ENCODE measurements around the gene ATRN.
"Not testable (repeated sequence)": the region's sequence is repeated elsewhere in the genome, so short reads cannot be mapped to it uniquely, and the experiment has no call there.

ATRN gene

DNA sequence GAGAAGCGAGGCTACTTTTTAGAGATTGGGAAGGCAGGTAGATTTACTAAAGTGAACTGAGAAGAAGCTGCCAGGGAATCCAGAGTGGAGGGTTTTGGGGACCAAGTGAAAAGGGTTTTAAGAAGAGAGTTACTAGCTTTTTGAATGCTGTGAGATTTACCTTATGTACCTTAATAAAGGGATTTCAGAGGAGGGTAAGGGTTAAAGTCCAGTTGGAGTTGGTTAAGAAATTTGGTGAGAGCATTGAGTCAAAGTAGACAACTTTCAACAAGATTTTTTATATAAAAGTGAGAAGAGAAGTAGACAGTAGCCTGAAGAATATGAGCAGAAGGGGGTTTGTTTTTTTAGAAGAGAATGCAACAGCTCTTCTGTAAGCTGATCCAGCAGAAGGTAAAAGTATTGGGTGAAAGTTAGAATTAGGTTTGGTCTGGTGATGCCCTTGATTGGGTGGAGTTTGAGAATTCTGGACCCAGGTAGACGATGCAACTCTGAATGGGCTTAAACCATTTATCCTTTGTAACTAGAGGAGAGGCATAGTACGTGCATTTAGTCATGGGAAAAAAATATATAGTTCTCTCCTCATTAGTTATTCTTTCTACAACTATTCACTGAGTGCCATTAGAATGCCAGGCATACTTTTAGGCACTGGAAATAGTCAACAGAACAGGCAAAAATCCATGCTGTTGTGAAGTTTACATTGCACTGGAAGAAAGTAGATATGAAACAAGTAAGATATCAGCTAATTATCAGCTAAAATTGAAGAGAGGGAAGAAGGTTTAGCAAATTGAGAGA lies 44.8 kb downstream of the ATRN start:
- no peak for DNase-seq (ENCODE audit: low spot score)

DNA sequence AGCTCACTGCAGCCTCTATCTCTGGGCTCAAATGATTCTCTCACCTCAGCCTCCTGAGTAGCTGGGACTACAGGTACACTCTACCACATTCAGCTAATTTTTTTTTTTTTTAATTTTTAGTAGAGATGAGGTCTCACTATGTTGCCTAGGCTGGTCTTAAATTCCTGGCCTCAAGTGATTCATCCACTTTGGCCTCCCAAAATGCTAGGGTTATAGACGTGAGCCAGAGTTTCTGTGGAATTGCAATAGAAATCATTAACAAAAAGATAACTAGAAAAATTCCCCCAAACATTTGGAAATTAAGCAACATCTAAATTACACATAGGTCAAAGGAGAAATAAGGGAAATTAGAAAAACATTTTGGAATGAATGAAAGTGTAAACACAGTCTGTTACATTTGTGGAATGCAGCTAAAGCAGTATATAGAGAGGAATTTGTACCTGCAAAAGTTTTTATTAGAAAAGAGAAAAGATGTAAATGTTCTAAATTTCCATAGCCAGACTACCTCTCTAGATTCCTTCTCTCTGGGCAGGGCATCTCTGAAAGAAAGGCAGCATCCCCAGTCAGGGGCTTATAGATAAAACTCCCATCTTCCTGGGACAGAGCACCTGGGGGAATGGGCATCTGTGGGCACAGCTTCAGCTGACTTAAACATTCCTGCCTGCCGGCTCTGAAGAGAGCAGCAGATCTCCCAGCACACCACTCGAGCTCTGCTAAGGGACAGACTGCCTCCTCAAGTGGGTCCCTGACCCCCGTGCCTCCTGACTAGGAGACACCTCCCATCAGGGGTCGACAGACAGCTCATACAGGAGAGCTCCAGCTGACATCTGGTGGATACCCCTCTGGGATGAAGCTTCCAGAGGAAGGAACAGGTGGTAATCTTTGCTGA lies 51.3 kb downstream of the ATRN start:
- no peak for DNase-seq (ENCODE audit: low spot score)

DNA sequence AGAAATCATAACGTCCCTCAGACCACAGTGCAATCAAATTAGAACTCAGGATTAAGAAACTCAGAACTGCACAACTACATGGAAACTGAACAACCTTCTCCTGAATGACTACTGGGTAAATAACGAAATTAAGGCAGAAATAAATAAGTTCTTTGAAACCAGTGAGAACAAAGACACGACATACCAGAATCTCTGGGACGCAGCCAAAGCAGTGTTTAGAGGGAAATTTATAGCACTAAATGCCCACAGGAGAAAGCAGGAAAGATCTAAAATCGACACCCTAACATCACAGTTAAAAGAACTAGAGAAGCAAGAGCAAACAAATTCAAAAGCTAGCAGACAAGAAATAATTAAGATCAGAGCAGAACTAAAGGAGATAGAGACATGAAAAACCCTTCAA lies 53.9 kb downstream of the ATRN start:
- DNase-seq (ENCODE audit: low spot score) = not testable (repeated sequence)

DNA sequence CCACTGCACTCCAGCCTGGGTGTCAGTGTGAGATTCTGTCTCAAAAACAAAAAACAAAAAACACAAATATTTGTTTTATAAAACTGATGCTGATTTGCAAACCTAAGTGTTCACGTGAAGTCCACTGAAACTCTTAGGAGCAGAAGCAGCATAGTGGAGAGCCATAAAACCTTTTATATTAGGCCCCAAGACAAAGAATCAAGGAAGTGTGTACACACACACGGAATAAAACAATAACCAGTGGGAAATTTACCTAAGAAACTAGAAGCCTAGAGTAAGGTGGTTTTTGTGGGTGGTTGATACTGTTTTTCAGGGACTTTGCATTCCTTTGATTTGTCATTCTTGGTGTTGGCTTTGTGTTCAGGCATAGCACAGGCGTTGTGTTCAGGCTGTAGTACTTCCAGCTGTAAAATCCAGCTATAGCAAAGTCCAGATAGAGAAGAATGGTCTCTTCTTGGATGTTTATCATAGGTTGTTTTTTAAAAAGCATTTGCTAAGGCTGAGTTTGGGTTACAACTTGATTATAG lies 61.3 kb downstream of the ATRN start:
- no peak for DNase-seq (ENCODE audit: low spot score)

DNA sequence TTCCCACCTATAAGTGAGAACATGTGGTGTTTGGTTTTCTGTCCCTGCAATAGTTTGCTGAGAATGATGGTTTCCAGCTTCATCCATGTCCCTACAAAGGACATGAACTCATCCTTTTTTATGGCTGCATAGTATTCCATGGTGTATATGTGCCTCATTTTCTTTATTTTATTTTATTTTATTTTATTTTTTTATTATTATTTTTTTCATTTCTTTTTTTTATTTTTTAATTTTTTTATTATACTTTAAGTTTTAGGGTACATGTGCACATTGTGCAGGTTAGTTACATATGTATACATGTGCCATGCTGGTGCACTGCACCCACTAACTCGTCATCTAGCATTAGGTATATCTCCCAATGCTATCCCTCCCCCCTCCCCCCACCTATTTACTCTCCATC lies 66.9 kb downstream of the ATRN start:
- not testable (repeated sequence) for DNase-seq (ENCODE audit: low spot score)

DNA sequence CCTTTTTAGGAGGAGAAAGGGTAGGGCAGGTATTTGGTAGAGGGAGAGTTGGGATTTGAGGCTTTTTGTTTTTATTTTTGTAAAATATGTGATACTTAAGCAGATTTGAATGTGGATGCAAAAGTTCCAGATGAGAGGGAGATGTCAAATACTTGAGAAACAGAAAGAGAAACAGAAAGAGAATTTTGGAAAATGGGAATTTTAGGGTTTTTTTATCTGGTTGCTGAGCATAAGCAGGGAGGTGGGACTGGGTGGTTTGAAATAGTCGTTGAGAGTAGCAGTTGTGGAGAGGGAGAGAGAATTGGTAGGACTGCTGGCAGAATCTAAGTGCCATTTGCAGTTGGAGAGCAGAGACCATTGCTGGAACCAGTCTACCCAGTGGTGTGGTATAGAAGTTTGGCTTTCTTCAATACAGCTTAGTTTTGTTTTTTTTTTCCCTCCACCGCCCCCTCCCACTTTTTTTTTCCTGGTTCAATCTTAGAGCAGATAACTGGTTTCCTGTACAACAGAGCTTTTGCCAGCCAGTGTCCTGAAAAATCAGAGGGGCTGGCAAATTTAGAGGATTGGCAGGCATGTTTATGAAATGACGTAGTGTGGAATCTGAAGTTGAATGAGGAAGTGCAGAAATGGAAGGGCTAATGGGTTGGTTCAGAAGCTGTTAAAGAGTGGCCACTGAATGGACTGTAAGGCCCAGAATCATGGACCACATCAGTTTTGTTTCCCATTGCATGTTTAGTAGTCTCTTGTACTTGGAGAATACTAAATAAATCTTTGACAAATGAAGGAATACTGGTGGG lies 68.7 kb downstream of the ATRN start:
- no peak for DNase-seq (ENCODE audit: low spot score)

DNA sequence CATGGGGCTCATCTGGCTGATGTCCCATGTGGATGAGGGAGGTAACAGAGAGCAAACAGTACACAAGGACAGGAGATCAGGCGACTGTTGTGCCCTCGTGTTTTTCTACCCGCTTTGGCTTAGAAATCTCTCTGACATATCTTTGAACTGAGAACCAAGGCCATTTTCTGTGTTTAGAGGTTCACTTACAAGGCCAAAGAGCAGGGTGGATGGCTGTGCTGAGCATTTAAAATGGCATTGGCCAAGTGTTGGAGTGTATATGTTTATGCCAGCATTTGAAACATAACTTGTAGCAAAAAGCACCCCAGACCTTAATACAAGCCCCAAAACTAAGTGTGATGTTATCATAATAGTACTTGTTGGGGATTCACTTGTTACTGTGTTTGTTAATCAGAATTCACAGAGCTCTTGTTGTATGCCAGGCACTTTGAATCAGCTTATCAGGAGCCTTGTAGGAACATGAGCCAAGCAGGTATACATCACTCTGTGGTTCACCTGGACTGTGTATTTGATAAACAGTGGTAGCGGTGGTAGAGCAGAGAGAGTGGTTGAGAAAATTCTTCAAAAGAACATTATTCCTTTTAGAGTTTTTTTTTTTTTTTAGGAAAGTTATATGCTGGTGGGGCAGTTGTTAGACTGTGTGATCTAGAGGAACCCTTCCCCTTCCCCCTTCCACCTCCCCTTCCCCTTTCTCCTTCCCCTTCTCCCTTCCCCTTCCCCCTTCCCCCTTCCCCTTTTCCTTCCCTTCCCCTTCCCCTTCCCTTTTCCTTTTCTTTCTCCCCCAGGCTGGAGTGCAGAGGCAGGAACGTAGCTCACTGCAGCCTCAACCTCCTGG lies 71.3 kb downstream of the ATRN start:
- no peak for DNase-seq (ENCODE audit: low spot score)

DNA sequence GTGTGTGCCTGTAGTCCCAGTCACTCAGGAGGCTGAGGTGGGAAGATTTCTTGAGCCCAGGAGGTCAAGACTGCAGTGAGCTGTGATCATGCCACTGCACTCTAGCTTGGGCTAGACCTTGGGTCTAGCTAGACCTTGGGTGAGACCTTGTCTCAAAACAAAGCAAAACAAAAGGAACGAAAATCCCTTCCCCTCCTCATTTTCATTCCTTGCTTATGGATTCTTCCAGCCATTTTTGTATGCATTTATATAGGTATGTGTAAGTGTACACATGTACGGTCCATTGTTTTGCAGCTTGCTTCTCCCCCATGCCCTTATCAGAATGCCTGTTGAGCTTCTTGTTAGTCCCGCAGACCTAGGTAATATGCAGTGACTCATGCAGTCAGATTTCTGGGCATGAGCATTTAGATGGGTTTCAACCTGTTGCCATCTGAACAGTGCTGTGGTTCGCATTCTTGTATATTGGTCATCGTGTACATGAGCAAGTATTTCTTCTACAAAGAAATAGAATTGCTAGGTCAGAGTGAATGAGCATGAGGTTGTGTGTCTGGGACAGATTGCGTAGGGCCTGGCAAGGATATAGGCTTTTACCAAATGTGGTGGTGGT lies 73.2 kb downstream of the ATRN start:
- no peak for DNase-seq (ENCODE audit: low spot score)

DNA sequence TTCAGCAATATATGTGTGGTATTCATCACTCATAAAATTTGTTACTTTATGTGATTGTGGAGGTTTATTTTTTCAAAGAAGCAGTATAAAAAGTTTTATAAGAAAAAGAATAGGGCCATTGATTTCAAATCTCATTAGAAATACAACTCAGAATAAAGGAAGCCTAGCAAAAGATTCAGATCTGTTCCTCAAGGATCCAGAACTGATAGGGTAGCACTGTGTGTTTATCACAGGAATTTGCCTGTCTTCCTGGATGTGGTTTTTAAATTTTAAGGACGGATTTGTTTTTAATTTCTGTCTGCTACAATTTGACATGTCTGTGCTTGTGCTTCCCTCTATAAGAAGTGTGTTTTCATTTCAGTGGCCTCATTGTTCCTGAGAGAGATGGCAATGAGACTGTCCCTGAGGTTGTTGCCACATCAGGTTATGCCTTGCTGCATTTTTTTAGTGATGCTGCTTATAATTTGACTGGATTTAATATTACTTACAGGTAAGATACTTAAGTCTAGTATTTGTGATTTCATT lies 74.6 kb downstream of the ATRN start:
- no peak for DNase-seq (ENCODE audit: low spot score)

DNA sequence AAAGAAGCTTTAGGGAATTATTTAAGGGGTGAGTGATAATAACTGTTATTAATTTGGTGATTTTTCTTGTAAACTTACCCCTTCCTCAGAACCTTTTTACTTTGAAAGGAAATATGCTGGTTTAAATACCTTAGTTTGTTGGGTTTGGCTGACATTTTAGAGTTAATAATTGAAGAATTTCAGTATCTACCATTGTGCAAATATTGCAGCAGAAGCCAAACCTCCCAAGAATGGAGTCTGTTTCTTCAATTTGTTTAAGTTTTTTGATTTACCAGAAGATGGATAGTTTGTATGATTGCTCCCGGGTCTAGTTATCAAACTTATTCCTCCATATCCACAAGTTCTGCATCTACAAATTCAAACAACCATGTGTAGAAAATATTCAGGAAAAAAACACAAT lies 77.1 kb downstream of the ATRN start:
- DNase-seq (ENCODE audit: low spot score) = no peak

DNA sequence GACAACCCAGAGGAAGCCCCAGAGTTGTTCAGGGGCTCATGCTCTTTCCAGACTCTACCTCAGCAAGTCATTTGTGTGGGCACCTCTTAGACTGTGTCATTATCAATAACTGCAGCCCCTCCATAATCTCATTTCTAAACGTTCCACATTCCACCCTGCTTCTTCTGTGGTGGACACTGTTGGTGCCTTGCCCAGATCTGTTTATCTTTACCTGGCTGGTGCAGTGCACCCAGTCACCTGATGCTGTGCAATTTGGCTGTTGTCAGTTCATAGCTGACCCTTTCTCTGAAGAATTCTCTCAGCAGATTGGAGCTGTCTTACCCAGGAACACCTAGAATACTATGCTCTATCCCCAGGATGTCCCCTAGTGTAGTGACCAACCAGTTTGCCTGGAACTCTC lies 80.0 kb downstream of the ATRN start:
- no peak for DNase-seq (ENCODE audit: low spot score)

DNA sequence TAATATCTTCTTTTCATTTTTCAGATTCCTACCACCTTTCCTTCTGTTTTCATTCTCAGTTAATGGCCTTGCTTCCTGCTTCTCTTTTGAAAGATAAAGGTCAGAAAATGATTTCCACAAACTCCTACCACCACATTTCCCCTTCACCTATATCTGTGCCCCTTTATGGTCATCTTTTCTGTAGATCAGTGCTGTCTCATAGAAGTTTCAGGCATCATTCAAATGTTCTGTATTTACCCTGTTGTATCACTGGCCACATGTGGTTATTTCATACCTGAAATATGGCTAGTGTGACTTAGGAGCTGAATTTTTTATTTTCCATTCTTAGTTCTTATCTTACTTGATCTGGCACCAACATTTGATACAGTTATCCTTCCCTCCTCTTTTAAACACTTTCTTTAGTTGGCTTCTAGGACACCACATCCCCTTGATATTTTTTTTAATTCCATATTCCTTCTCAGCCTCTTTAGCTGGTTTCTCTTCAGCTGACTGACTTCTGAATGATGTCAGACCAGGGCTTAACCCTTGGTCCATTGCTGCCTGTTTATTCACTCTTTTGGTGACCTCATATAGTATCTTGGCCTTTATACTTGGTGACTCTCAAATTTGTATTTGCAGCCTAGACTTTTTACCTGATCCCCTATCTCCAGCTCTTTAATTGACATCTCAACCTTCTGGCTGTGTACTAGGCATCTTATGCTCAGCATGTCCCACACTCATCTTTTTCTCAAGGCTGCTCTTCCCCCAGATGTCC lies 81.0 kb downstream of the ATRN start:
- no peak for DNase-seq (ENCODE audit: low spot score)

DNA sequence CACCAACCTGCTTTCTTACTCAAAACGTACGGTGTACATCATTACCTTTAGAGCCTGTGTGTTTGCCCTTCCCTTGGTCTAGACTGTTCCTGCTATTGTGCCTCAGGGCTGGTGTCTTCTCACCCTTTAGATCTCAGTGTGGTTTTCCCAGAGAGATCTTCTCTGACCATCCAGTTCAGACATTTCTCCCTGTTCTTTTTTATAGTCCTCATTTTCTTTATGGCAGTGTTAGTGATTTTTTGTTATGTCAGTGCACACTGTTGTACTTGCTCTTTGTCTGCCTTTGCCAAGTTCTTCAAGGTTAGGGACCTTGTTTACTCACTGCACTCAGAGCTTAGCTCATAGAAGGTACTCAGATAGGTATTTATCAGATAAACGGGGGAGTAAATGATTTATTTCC lies 82.8 kb downstream of the ATRN start:
- no peak for DNase-seq (ENCODE audit: low spot score)

DNA sequence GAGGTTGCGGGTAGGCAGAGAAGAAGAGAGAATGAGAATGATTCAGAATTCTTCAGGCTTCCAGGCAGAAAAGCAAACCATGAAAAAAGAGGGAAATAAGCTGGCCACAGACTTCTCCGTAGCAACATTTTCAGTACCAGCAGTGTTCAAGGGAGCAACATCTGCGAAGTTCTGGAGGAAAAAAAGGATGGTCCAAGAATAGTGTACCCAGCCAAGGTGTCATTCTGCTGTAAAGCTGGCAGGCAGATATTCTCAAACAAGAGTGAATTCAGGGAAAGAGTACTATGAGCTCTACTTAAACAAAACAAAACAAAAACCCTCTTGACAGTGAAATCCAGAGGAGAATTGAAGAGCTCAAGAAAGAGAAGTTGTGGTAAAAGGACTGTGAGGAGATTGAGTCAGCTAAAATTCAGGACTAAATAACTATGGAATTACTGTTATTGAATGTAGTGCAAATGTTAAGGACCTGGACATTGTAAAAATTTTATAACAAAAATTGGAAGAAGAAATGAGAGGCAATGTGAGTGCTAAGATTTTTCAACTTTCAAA lies 86.5 kb downstream of the ATRN start:
- DNase-seq (ENCODE audit: low spot score) = no peak

DNA sequence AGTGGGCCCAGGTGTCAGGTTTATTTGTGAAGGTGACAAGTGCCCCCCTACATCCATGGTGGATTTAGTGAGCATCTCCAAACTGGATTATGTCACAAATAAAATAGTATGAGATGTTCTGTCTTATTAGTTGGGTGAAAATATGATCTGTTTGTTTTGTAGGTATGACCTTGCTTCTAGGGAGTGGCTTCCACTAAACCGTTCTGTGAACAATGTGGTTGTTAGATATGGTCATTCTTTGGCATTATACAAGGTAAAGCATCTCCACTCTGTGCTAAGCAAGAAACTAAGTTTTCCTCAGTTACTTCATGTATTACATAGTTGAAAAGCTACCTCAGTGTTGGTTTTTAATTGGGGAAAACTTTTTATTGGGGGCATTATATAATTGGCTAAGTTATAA lies 88.4 kb downstream of the ATRN start:
- no peak for DNase-seq (ENCODE audit: low spot score)

DNA sequence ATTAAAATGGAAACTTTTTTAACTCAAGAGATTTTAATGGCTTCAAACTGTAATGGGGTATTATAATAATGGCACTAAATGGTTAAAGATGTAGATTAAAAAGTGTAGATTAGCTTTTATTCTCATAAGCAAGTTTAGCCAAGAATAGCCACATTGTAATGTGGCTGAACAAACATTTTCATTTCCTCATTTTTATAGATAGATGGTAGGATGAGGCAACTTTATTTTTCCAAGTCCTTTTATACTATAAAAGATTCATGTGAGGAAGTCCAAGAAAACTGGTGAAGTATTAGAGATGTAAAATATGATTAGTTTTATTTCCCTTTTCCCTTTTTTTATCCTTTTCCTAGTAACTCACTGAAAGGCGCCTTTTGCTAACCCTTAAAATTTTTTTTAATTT lies 88.8 kb downstream of the ATRN start:
- DNase-seq (ENCODE audit: low spot score) = no peak

DNA sequence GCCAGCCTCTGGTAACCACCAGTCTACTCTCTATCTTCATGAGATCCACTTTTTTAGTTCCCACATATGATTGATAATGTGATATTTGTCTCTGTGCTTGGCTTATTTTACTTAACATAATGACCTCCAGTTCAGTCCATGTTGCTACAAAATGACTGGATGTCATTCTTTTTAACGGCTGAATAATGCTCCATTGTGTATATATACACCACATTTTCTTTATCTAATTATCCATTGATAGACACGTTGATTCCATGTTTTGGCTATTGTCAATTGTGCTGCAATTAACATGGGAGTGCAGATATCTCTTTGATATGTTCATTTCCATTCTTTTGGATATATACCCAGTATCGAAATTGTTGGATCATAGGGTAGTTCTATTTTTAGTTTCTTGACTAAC lies 89.3 kb downstream of the ATRN start:
- no peak for DNase-seq (ENCODE audit: low spot score)

DNA sequence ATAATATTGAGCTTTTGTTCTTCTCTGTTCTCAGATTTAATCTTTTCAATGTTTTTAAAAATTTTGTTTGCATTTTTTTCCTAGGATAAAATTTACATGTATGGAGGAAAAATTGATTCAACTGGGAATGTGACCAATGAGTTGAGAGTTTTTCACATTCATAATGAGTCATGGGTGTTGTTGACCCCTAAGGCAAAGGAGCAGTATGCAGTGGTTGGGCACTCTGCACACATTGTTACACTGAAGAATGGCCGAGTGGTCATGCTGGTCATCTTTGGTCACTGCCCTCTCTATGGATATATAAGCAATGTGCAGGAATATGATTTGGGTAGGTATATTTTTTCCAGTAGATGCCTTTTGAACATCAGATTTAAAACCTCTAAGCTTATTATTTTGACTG lies 89.8 kb downstream of the ATRN start:
- no peak for DNase-seq (ENCODE audit: low spot score)

DNA sequence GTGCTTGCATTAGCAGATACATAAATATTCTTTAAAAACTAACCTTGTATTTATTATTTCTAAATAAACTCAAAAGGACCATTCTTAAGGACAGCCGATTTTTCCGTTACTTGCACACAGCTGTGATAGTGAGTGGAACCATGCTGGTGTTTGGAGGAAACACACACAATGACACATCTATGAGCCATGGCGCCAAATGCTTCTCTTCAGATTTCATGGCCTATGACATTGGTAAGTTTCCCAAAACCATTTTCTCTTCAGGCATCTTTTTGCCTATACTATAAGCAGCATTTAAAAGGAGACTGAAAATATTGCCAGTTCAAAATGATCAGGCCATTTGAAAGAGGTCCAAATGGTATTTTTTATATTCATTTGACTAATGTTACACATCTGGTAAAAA lies 92.3 kb downstream of the ATRN start:
- no peak for DNase-seq (ENCODE audit: low spot score)

All from cerebellar cortex (tissue), 1 donor.